Measurements from ENCODE around the gene ZNF414. TPM values are rescaled to one million over a fixed set of nuclear protein-coding genes. Genes with fewer than 3 reads are reported as not detected.

The ZNF414 gene
- total and polyA plus RNA-seq, 9 donors, result 0.62 to 49.7 (median 26.2) TPM

- H3K4me1 ChIP-seq (ENCODE audit: insufficient read depth), result peaks cover 15% of the 10 kb centered on the region
- intact Hi-C loops (cut with DNase I), result no loop called here
- WGBS, 3 donors, result 57 to 74% (median 67%) methylated on average over 5 of the region's 5 CpGs
- DNase-seq, result no peak
- no peaks in the 10 kb centered on the region for H3K27me3 ChIP-seq
- H3K9me3 ChIP-seq, result no peaks in the 10 kb centered on the region
- TF ChIP-seq POLR2A (IDR thresholded peaks at IDR 0.05), result no peak
- TF ChIP-seq EP300 (IDR thresholded peaks at IDR 0.05), result no peak
- TF ChIP-seq, protein P1, sequence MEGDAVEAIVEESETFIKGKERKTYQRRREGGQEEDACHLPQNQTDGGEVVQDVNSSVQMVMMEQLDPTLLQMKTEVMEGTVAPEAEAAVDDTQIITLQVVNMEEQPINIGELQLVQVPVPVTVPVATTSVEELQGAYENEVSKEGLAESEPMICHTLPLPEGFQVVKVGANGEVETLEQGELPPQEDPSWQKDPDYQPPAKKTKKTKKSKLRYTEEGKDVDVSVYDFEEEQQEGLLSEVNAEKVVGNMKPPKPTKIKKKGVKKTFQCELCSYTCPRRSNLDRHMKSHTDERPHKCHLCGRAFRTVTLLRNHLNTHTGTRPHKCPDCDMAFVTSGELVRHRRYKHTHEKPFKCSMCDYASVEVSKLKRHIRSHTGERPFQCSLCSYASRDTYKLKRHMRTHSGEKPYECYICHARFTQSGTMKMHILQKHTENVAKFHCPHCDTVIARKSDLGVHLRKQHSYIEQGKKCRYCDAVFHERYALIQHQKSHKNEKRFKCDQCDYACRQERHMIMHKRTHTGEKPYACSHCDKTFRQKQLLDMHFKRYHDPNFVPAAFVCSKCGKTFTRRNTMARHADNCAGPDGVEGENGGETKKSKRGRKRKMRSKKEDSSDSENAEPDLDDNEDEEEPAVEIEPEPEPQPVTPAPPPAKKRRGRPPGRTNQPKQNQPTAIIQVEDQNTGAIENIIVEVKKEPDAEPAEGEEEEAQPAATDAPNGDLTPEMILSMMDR (IDR thresholded peaks at IDR 0.05), result no peak
- no peak overlapping the region for H3K27ac ChIP-seq
- no peak overlapping the region for H3K4me3 ChIP-seq
- H3K36me3 ChIP-seq, result no peaks in the 10 kb centered on the region
Measured at GRCh38 chr19:8462571-8462970, 51.4 kb downstream of the ZNF414 start.

DNA sequence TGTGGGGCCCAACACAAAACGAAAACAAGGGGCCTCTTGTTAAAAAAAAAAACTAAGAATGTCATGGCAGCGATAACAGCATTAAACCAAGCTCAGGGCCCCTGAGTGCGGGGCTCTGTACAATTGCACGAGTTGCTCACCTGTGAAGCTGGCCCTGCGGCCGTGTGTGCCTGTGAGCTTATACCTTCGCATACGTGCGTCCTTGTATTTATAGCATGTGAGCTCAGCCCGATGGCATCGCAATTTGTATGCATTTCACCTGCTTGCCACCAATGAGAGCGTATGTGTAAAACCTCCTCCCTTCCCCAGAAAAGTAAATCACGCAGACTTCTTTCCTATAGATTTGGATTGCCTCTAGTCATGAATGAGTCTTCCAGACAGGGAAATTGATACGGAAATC lies 52.1 kb downstream of the ZNF414 start:
- intact Hi-C loops (cut with DNase I), result no loop called here
- no peak overlapping the region for H3K4me3 ChIP-seq
- H3K27me3 ChIP-seq, result no peaks in the 10 kb centered on the region
- H3K27ac ChIP-seq, result no peak overlapping the region
- TF ChIP-seq POLR2A (IDR thresholded peaks at IDR 0.05) (no peak), EP300 (IDR thresholded peaks at IDR 0.05) (no peak)
- TF ChIP-seq, protein P1 (IDR thresholded peaks at IDR 0.05), result no peak
- WGBS, 3 donors, result 87 to 90% (median 90%) methylated on average over 14 of the region's 14 CpGs
- no peaks in the 10 kb centered on the region for H3K36me3 ChIP-seq
- no peak for DNase-seq
- no peaks in the 10 kb centered on the region for H3K9me3 ChIP-seq
- peaks cover 15% of the 10 kb centered on the region for H3K4me1 ChIP-seq (ENCODE audit: insufficient read depth)

- TF ChIP-seq POLR2A (IDR thresholded peaks at IDR 0.05), result no peak
- TF ChIP-seq EP300 (IDR thresholded peaks at IDR 0.05), result no peak
- TF ChIP-seq, protein P1 (IDR thresholded peaks at IDR 0.05), result no peak
- no peaks in the 10 kb centered on the region for H3K36me3 ChIP-seq
- H3K4me3 ChIP-seq, result no peak overlapping the region
- WGBS, 3 donors, result 85 to 89% (median 89%) methylated on average over 4 of the region's 4 CpGs
- no peaks in the 10 kb centered on the region for H3K9me3 ChIP-seq
- no peak overlapping the region for H3K27ac ChIP-seq
- no peak for DNase-seq
- intact Hi-C loops (cut with DNase I), result no loop called here
- peaks cover 18% of the 10 kb centered on the region for H3K4me1 ChIP-seq (ENCODE audit: insufficient read depth)
- H3K27me3 ChIP-seq, result no peaks in the 10 kb centered on the region
Measured at GRCh38 chr19:8461376-8461775, 52.6 kb downstream of the ZNF414 start.

- intact Hi-C loops (cut with DNase I), result no loop called here
- Histone ChIP-seq H3K27me3 (no peaks in the 10 kb centered on the region), H3K36me3 (no peaks in the 10 kb centered on the region), H3K9me3 (no peaks in the 10 kb centered on the region), H3K4me1 (ENCODE audit: insufficient read depth) (peaks cover 18% of the 10 kb centered on the region), H3K4me3 (no peak overlapping the region), H3K27ac (no peak overlapping the region)
- DNase-seq, result no peak
- TF ChIP-seq POLR2A (IDR thresholded peaks at IDR 0.05) (no peak), EP300 (IDR thresholded peaks at IDR 0.05) (no peak)
- TF ChIP-seq, protein P1 (IDR thresholded peaks at IDR 0.05), result no peak
- WGBS, 3 donors, result 70 to 74% (median 71%) methylated on average over 7 of the region's 7 CpGs
Measured at GRCh38 chr19:8460516-8461298, 53.3 kb downstream of the ZNF414 start.

Other genes with a start within 250 kb of the ZNF414 start
- gene CD320, start 205.8 kb downstream of the ZNF414 start, total RNA-seq, result 10 to 100 TPM; 16.0 to 57.0 (median 34.2) TPM
- 10 to 100 TPM in 1 of 2 donors, 1 to 10 TPM in 1; 1.9 to 34.3 TPM for gene CD320, start 205.8 kb downstream of the ZNF414 start, polyA plus RNA-seq
- 10 to 100 TPM in 6 of 7 donors, 1 to 10 TPM in 1; 7.7 to 48.0 (median 30.2) TPM for gene NDUFA7, start 192.8 kb downstream of the ZNF414 start, total RNA-seq
- 10 to 100 TPM; 25.4 to 63.7 TPM for gene NDUFA7, start 192.8 kb downstream of the ZNF414 start, polyA plus RNA-seq
- gene RPS28, start 192.7 kb downstream of the ZNF414 start, total RNA-seq, result 1,000 to 10,000 TPM in 6 of 7 donors, 100 to 1,000 TPM in 1; 749 to 2,713 (median 2,209) TPM
- gene RPS28, start 192.7 kb downstream of the ZNF414 start, polyA plus RNA-seq, result 100 to 1,000 TPM in 1 of 2 donors, 10 to 100 TPM in 1; 47.7 to 795 TPM
- gene KANK3, start 170.9 kb downstream of the ZNF414 start, total RNA-seq, result 10 to 100 TPM in 1 of 7 donors, 1 to 10 TPM in 6; 3.3 to 11.7 (median 4.3) TPM
- gene KANK3, start 170.9 kb downstream of the ZNF414 start, polyA plus RNA-seq, result 1 to 10 TPM in 1 of 2 donors, under 1 TPM in 1; 0.73 to 9.7 TPM
- gene ANGPTL4, start 150.0 kb downstream of the ZNF414 start, total RNA-seq, result 10 to 100 TPM in 3 of 7 donors, 1 to 10 TPM in 3, under 1 TPM in 1; 0.71 to 35.0 (median 2.1) TPM
- 10 to 100 TPM in 1 of 2 donors, 1 to 10 TPM in 1; 3.0 to 11.7 TPM for gene ANGPTL4, start 150.0 kb downstream of the ZNF414 start, polyA plus RNA-seq
- gene RAB11B, start 123.8 kb downstream of the ZNF414 start, total RNA-seq, result 100 to 1,000 TPM in 5 of 7 donors, 10 to 100 TPM in 2; 29.3 to 142 (median 102) TPM
- gene RAB11B, start 123.8 kb downstream of the ZNF414 start, polyA plus RNA-seq, result 100 to 1,000 TPM in 1 of 2 donors, 10 to 100 TPM in 1; 20.8 to 103 TPM
- gene MARCHF2, start 100.9 kb downstream of the ZNF414 start, total RNA-seq, result 10 to 100 TPM; 20.7 to 62.7 (median 27.2) TPM
- 10 to 100 TPM; 13.8 to 22.0 TPM for gene MARCHF2, start 100.9 kb downstream of the ZNF414 start, polyA plus RNA-seq
- gene HNRNPM, start 69.2 kb downstream of the ZNF414 start, total RNA-seq, result 100 to 1,000 TPM in 6 of 7 donors, 10 to 100 TPM in 1; 88.2 to 220 (median 180) TPM
- 100 to 1,000 TPM; 146 to 285 TPM for gene HNRNPM, start 69.2 kb downstream of the ZNF414 start, polyA plus RNA-seq
- 1 to 10 TPM in 4 of 7 donors, under 1 TPM in 3; 0.11 to 2.2 (median 1.4) TPM for gene PRAM1, start 11.5 kb downstream of the ZNF414 start, total RNA-seq
- gene PRAM1, start 11.5 kb downstream of the ZNF414 start, polyA plus RNA-seq, result under 1 TPM; 0.35 to 0.88 TPM
- gene MYO1F, start 63.3 kb upstream of the ZNF414 start, total RNA-seq, result 10 to 100 TPM in 2 of 7 donors, 1 to 10 TPM in 5; 3.5 to 13.6 (median 5.4) TPM
- gene MYO1F, start 63.3 kb upstream of the ZNF414 start, polyA plus RNA-seq, result 1 to 10 TPM; 4.0 to 7.8 TPM
- 10 to 100 TPM; 22.4 to 49.3 (median 37.4) TPM for gene ADAMTS10, start 96.5 kb upstream of the ZNF414 start, total RNA-seq
- gene ADAMTS10, start 96.5 kb upstream of the ZNF414 start, polyA plus RNA-seq, result 10 to 100 TPM in 1 of 2 donors, 1 to 10 TPM in 1; 6.2 to 37.5 TPM
- gene NFILZ, start 116.5 kb upstream of the ZNF414 start, total RNA-seq, result not detected
- gene NFILZ, start 116.5 kb upstream of the ZNF414 start, polyA plus RNA-seq, result not detected
- gene ACTL9, start 184.6 kb upstream of the ZNF414 start, total RNA-seq, result not detected
- gene ACTL9, start 184.6 kb upstream of the ZNF414 start, polyA plus RNA-seq, result not detected
- not detected for gene OR2Z1, start 207.5 kb upstream of the ZNF414 start, total RNA-seq
- gene OR2Z1, start 207.5 kb upstream of the ZNF414 start, polyA plus RNA-seq, result not detected